GM23338 (cell line): ENCODE data around the gene SPIC. TPM values are rescaled to one million over a fixed set of nuclear protein-coding genes. Genes with fewer than 3 reads are reported as not detected.

Source experiments
- ATAC-seq: fragments of 200-7000 bp; cut with Tn5 transposase; 3 replicates; pipeline ENCODE4 v1.9.1; 2020
- DNase-seq: peaks from one replicate; pipeline ENCODE4 v3.0.0-alpha.2; 2015; ENCODE audit warnings: low spot score
- H2AFZ ChIP-seq: fragments of 200-600 bp; sonication (generic); 2 replicates; pipeline ENCODE4 v1.8.0; 2016; ENCODE audit warnings: antibody characterized with exemption, mild to moderate bottlenecking, moderate library complexity
- H3F3A ChIP-seq: fragments of 200-600 bp; sonication (generic); replicated peaks from 2 replicates; pipeline ENCODE4 v1.8.0; 2017; ENCODE audit warnings: antibody characterized with exemption, mixed run types, low read depth
- H3K27ac ChIP-seq: fragments of 200-600 bp; sonication (generic); 2 replicates; pipeline ENCODE4 v1.6.1; 2016; ENCODE audit warnings: low read depth
- H3K27me3 ChIP-seq: fragments of 200-600 bp; sonication (generic); 2 replicates; pipeline ENCODE4 v1.8.0; 2016; ENCODE audit warnings: mild to moderate bottlenecking, mixed run types, moderate library complexity; ENCODE audit not compliant: insufficient read depth
- H3K36me3 ChIP-seq: fragments of 200-600 bp; sonication (generic); 2 replicates; pipeline ENCODE4 v1.8.0; 2016; ENCODE audit warnings: mild to moderate bottlenecking; ENCODE audit not compliant: insufficient read depth
- H3K4me1 ChIP-seq: fragments of 200-600 bp; sonication (generic); 2 replicates; pipeline ENCODE4 v1.8.0; 2016; ENCODE audit warnings: mild to moderate bottlenecking, moderate library complexity; ENCODE audit not compliant: insufficient read depth
- H3K4me2 ChIP-seq: fragments of 200-600 bp; sonication (generic); 2 replicates; pipeline ENCODE4 v1.7.1; 2017; ENCODE audit warnings: mixed run types
- H3K4me3 ChIP-seq: fragments of 200-600 bp; sonication (generic); 2 replicates; pipeline ENCODE4 v1.6.1; 2016; ENCODE audit warnings: mixed run types
- H3K79me2 ChIP-seq: fragments of 200-600 bp; sonication (generic); replicated peaks from 2 replicates; pipeline ENCODE4 v1.8.0; 2017; ENCODE audit warnings: mild to moderate bottlenecking; ENCODE audit not compliant: insufficient read depth
- H3K9me2 ChIP-seq: fragments of 200-600 bp; sonication (generic); 2 replicates; pipeline ENCODE4 v1.8.0; 2017; ENCODE audit not compliant: insufficient read depth
- H4K20me1 ChIP-seq: fragments of 200-600 bp; sonication (generic); replicated peaks from 2 replicates; pipeline ENCODE4 v1.8.0; 2017; ENCODE audit warnings: mild to moderate bottlenecking; ENCODE audit not compliant: insufficient read depth
- H3K27ac Mint-ChIP-seq: 2 replicates; pipeline ENCODE4 v1.8.0; 2020; ENCODE audit warnings: inconsistent platforms, mild to moderate bottlenecking, moderate library complexity, mixed read lengths
- H3K27me3 Mint-ChIP-seq: 3 replicates; pipeline ENCODE4 v1.8.0; 2022; ENCODE audit warnings: low read depth, mild to moderate bottlenecking, moderate library complexity, mixed read lengths, inconsistent platforms; ENCODE audit not compliant: insufficient read depth, poor library complexity
- H3K36me3 Mint-ChIP-seq: 3 replicates; pipeline ENCODE4 v1.8.0; 2021; ENCODE audit warnings: low read depth, mild to moderate bottlenecking, inconsistent platforms, moderate library complexity, mixed read lengths
- H3K4me1 Mint-ChIP-seq: 3 replicates; pipeline ENCODE4 v1.8.0; 2020; ENCODE audit warnings: mild to moderate bottlenecking, inconsistent platforms, mixed read lengths
- H3K4me3 Mint-ChIP-seq: 3 replicates; pipeline ENCODE4 v1.8.0; 2021; ENCODE audit warnings: moderate library complexity, mild to moderate bottlenecking, inconsistent platforms, mixed read lengths
- H3K9me3 Mint-ChIP-seq: 3 replicates; pipeline ENCODE4 v1.8.0; 2020; ENCODE audit warnings: moderate library complexity, mild to moderate bottlenecking, inconsistent platforms, mixed read lengths
- CREB1 ChIP-seq: fragments of 250-450 bp; sonication (Bioruptor Pico); IDR thresholded peaks from 2 replicates; pipeline ENCODE4 v1.5.0; 2020; ENCODE audit warnings: low read depth, mild to moderate bottlenecking, moderate library complexity
- ETS1 ChIP-seq: IDR thresholded peaks from 2 replicates; pipeline ENCODE4 v1.6.1; 2016; ENCODE audit warnings: antibody characterized with exemption
- EZH2 ChIP-seq: fragments of 200-600 bp; sonication (generic); IDR thresholded peaks from one replicate; pipeline ENCODE4 v1.8.0; 2017; ENCODE audit warnings: antibody characterized with exemption, mild to moderate bottlenecking, low read depth; ENCODE audit not compliant: unreplicated experiment
- EZH2phosphoT487 ChIP-seq: fragments of 200-600 bp; sonication (generic); IDR thresholded peaks from one replicate; pipeline ENCODE4 v1.8.1; 2018; ENCODE audit warnings: antibody characterized with exemption; ENCODE audit not compliant: unreplicated experiment
- JUNB ChIP-seq: IDR thresholded peaks from one replicate; pipeline ENCODE4 v1.6.1; 2016; ENCODE audit warnings: antibody characterized with exemption; ENCODE audit not compliant: unreplicated experiment
- POLR2AphosphoS5 ChIP-seq: IDR thresholded peaks from 2 replicates; pipeline ENCODE4 v1.6.1; 2016; ENCODE audit warnings: antibody characterized with exemption, low read depth
- REST ChIP-seq: IDR thresholded peaks from one replicate; pipeline ENCODE4 v1.6.1; 2018; ENCODE audit warnings: antibody characterized with exemption; ENCODE audit not compliant: unreplicated experiment
- STAT1 ChIP-seq: IDR thresholded peaks from one replicate; pipeline ENCODE4 v1.6.1; 2016; ENCODE audit warnings: antibody characterized with exemption; ENCODE audit not compliant: unreplicated experiment
- ZNF114 ChIP-seq: fragments of 250-450 bp; sonication (Bioruptor Pico); IDR thresholded peaks from 2 replicates; pipeline ENCODE4 v1.5.0; 2020; ENCODE audit warnings: mild to moderate bottlenecking, moderate library complexity
- ZNF331 ChIP-seq: fragments of 250-450 bp; sonication (Bioruptor Pico); IDR thresholded peaks from 2 replicates; pipeline ENCODE4 v1.5.0; 2020; ENCODE audit warnings: low read depth, mild to moderate bottlenecking, moderate library complexity
- ZNF462 ChIP-seq: fragments of 250-450 bp; sonication (Bioruptor Pico); IDR thresholded peaks from 2 replicates; pipeline ENCODE4 v1.5.0; 2020; ENCODE audit warnings: mild to moderate bottlenecking, moderate library complexity
- polyA plus RNA-seq: library from polyadenylated mRNA; unstranded; fragments of >200 nt; fragmentation: Nextera tagmentation; extraction: Ambion mirVana; gene quantifications from 2 replicates; pipeline ENCODE4 v1.2.1, GENCODE V29; 2016
- total RNA-seq: library from RNA; depleted of rRNA; stranded (reverse); fragments of >200 nt; shearing (Covaris generic); gene quantifications from 2 replicates; pipeline ENCODE4 v1.2.3, GENCODE V29; 2014

The SPIC gene
- total and polyA plus RNA-seq, 2 experiments from 2014 or later: not detected

- Histone ChIP-seq H3F3A (no peaks in the 10 kb centered on the region), H3K27me3 (no peaks in the 10 kb centered on the region), H3K9me2 (no peaks in the 10 kb centered on the region), H3K79me2 (no peaks in the 10 kb centered on the region), H3K27ac (no peak overlapping the region), H2AFZ (no peak overlapping the region), H4K20me1 (no peaks in the 10 kb centered on the region), H3K4me2 (no peak overlapping the region), H3K4me3 (no peak overlapping the region), H3K4me1 (no peaks in the 10 kb centered on the region), H3K36me3 (no peaks in the 10 kb centered on the region)
- Mint-ChIP-seq H3K27ac (no peak overlapping the region), H3K4me1 (no peaks in the 10 kb centered on the region), H3K9me3 (no peaks in the 10 kb centered on the region), H3K36me3 (no peaks in the 10 kb centered on the region), H3K4me3 (no peak overlapping the region), H3K27me3 (no peaks in the 10 kb centered on the region)
- DNase-seq: no peak
- no peak for ATAC-seq
- TF ChIP-seq EZH2 (no peak), POLR2AphosphoS5 (no peak), CREB1 (CRISPR knock-in tag) (no peak), EZH2phosphoT487 (no peak), STAT1 (no peak), ZNF114 (CRISPR knock-in tag) (no peak), ZNF462 (CRISPR knock-in tag) (no peak), JUNB (no peak), ZNF331 (CRISPR knock-in tag) (no peak), REST (no peak), ETS1 (no peak)
Observed at GRCh38 chr12:101439236-101439635, 35.9 kb upstream of the SPIC start.
